Gastrocnemius medialis (tissue), 4 donors: ENCODE data around the gene LNPEP. TPM values are rescaled to one million over a fixed set of nuclear protein-coding genes. Genes with fewer than 3 reads are reported as not detected.
A peak's percentile ranks its signal among the peaks of the same experiment; 100 is the strongest.

Experiments
- ATAC-seq, 2 donors: fragments of 150-250 bp; one replicate each; pipeline ENCODE4 v1.9.1; 2016
- DNase-seq, 2 donors: peaks; one replicate each; pipeline ENCODE4 v3.0.0-alpha.2; 2019
- H3K27ac ChIP-seq, 4 donors: fragments of 200-600 bp; sonication (generic); 1 replicate in 1 of 4; 2 replicates in 3 of 4; pipeline ENCODE4 v1.5.1; 2016 to 2018; ENCODE audit warnings: mild to moderate bottlenecking in 2 of 4, moderate library complexity in 1 of 4
- H3K27me3 ChIP-seq, 3 donors: fragments of 200-600 bp; sonication (generic) in 2 of 3; 1 replicate in 1 of 3; 2 replicates in 2 of 3; pipeline versions ENCODE4 v1.5.1 to v1.6.0; 2016 to 2019; ENCODE audit warnings: mild to moderate bottlenecking in 1 of 3, moderate library complexity in 1 of 3
- H3K36me3 ChIP-seq, 2 donors: fragments of 200-600 bp; sonication (generic) in 1 of 2; one replicate each; pipeline ENCODE4 v1.5.1; 2017 to 2018
- H3K4me1 ChIP-seq, 2 donors: fragments of 200-600 bp; sonication (generic) in 1 of 2; one replicate each; pipeline ENCODE4 v1.5.1; 2016 to 2017; ENCODE audit warnings: mild to moderate bottlenecking in 2 of 2
- H3K4me3 ChIP-seq, 4 donors: fragments of 200-600 bp; sonication (generic) in 3 of 4; 1 replicate in 1 of 4; 2 replicates in 3 of 4; pipeline ENCODE4 v1.5.1; 2016 to 2019; ENCODE audit warnings: mild to moderate bottlenecking in 2 of 4
- H3K9me3 ChIP-seq, 3 donors: fragments of 200-600 bp; sonication (generic) in 2 of 3; 1 replicate in 1 of 3; 2 replicates in 2 of 3; pipeline ENCODE4 v1.5.1; 2016 to 2019
- POLR2A ChIP-seq, 2 donors: fragments of 450-650 bp; IDR thresholded peaks; one replicate each; pipeline ENCODE4 v1.6.1; 2017; ENCODE audit warnings: antibody characterized with exemption in 2 of 2, mild to moderate bottlenecking in 2 of 2, moderate library complexity in 2 of 2
- in situ Hi-C, 4 donors: fragments of 200-750 bp; cut with MboI; loops; one replicate each; pipeline versions ENCODE4 v1.15.0 to v1.8.0; 2017; ENCODE audit warnings: low sequenced_read_pairs in 4 of 4
- intact Hi-C: fragments of 100-400 bp; cut with DNase I; formaldehyde crosslinking; loops from one replicate; pipeline ENCODE4 v1.15.1; 2023; ENCODE audit warnings: low total_unique reads
- total RNA-seq, 4 donors: library from RNA; depleted of rRNA; stranded (reverse); fragments of >200 nt; gene quantifications; one replicate each; pipeline versions ENCODE4 v1.1.0 to v1.2.3, GENCODE V29; 2016
- TF ChIP-seq, protein P1 (sequence below), 5 experiments: fragments of 450-650 bp in 3 of 5; fragments of 200-600 bp in 2 of 5; sonication (generic) in 2 of 5; IDR thresholded peaks in 4 of 5; conservative IDR thresholded peaks in 1 of 5; 1 replicate in 4 of 5; 2 replicates in 1 of 5; pipeline ENCODE4 v1.5.1; 2016 to 2019; ENCODE audit warnings: antibody characterized with exemption in 5 of 5, mild to moderate bottlenecking in 3 of 5, moderate library complexity in 3 of 5

Gene LNPEP
- total RNA-seq, 4 donors from 2014 or later: 31.9 to 48.7 (median 33.1) TPM

DNA sequence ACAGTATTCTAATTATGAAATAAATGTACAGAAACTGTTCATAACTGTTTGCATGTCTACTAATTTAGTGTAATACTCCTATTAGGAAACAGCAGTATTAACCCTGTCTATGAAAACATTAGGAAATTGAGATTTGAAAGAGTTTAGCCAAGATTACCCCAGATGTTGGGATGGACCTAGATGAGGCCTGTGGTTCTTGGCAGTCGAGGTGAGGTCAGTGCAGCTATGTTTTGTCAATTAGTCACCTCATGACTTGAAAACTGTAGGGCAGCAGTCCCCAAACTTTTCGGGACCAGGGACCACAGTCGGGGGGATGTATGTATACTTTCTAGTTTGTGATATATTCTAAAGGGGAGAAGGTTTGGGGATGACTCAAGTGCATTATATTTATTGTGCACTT lies 4.7 kb downstream of the LNPEP start:
- in situ Hi-C loops: loop anchor here in 1 of 4 donors (10.0 kb wide), 1 partner anchor 66 kb away; the partner anchor contains the start of gene ERAP2
- H3K27me3 ChIP-seq: no peaks in the 10 kb centered on the region
- no peaks in the 10 kb centered on the region for H3K36me3 ChIP-seq
- DNase-seq: no peak
- no peak overlapping the region for H3K4me3 ChIP-seq
- H3K9me3 ChIP-seq: no peaks in the 10 kb centered on the region
- peaks cover 43 to 59% of the 10 kb centered on the region in 2 donors for H3K4me1 ChIP-seq
- no peak overlapping the region for H3K27ac ChIP-seq
- ATAC-seq: no peak
- TF ChIP-seq, protein P1, sequence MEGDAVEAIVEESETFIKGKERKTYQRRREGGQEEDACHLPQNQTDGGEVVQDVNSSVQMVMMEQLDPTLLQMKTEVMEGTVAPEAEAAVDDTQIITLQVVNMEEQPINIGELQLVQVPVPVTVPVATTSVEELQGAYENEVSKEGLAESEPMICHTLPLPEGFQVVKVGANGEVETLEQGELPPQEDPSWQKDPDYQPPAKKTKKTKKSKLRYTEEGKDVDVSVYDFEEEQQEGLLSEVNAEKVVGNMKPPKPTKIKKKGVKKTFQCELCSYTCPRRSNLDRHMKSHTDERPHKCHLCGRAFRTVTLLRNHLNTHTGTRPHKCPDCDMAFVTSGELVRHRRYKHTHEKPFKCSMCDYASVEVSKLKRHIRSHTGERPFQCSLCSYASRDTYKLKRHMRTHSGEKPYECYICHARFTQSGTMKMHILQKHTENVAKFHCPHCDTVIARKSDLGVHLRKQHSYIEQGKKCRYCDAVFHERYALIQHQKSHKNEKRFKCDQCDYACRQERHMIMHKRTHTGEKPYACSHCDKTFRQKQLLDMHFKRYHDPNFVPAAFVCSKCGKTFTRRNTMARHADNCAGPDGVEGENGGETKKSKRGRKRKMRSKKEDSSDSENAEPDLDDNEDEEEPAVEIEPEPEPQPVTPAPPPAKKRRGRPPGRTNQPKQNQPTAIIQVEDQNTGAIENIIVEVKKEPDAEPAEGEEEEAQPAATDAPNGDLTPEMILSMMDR (IDR thresholded peaks at IDR 0.05 in 4 of 5, conservative IDR thresholded peaks at IDR 0.05 in 1 of 5): no peak
- no peak for TF ChIP-seq POLR2A (IDR thresholded peaks at IDR 0.05)
- intact Hi-C loops: no loop called here

DNA sequence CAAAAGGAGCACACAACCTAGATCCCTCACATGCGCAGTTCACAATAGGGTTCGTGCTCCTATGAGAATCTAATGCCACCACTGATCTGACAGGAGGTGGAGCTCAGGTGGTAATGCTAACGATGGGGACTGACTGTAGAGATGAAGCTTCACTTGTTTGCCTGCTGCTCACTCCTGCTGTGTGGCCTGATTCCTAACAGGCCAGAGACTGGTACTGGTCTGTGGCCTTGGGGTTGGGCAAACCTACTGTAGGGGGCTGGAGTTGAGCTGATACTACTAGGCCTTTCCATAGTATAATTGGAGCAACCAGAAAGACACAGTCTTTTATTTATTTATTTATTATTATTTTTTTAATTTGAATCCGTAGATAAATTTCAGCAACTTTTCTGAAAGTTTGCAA lies 5.3 kb downstream of the LNPEP start:
- H3K9me3 ChIP-seq: no peaks in the 10 kb centered on the region
- H3K4me1 ChIP-seq: peaks cover 46 to 62% of the 10 kb centered on the region in 2 donors
- no peaks in the 10 kb centered on the region for H3K27me3 ChIP-seq
- in situ Hi-C loops: loop anchor here in 1 of 4 donors (10.0 kb wide), 1 partner anchor 66 kb away; the partner anchor contains the start of gene ERAP2
- TF ChIP-seq, protein P1 (IDR thresholded peaks at IDR 0.05 in 4 of 5, conservative IDR thresholded peaks at IDR 0.05 in 1 of 5): no peak
- no peak for TF ChIP-seq POLR2A (IDR thresholded peaks at IDR 0.05)
- intact Hi-C loops: no loop called here
- no peaks in the 10 kb centered on the region for H3K36me3 ChIP-seq
- no peak overlapping the region for H3K4me3 ChIP-seq
- DNase-seq (no peak), ATAC-seq (no peak)
- no peak overlapping the region for H3K27ac ChIP-seq

DNA sequence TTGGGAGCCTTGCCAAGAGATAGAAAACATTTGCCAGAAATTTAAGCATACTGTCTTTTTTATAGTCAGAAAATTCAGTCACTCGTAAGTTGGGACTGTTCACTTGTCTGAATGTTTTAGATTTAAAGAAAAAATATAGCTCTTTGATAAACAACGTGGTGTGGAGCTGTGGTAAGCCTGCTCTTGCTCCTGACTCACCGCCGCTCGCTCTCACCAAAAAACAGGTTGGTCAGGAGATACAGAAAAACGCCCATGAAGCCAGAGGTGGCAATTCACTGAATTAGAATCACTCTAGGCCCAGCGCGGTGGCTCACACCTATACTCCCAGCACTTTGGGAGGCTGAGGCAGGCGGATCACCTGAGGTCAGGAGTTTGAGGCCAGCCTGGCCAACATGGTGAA lies 6.2 kb downstream of the LNPEP start:
- Histone ChIP-seq H3K4me3 (no peak overlapping the region), H3K4me1 (peaks cover 52 to 67% of the 10 kb centered on the region in 2 donors), H3K36me3 (no peaks in the 10 kb centered on the region), H3K27me3 (no peaks in the 10 kb centered on the region), H3K27ac (peak overlapping the region in 1 of 4 donors; percentile 11), H3K9me3 (no peaks in the 10 kb centered on the region)
- in situ Hi-C loops (loop anchor here in 1 of 4 donors (10.0 kb wide), 1 partner anchor 67 kb away; the partner anchor contains the start of gene ERAP2), intact Hi-C loops (no loop called here)
- no peak for ATAC-seq
- TF ChIP-seq POLR2A (IDR thresholded peaks at IDR 0.05): no peak
- TF ChIP-seq, protein P1 (IDR thresholded peaks at IDR 0.05 in 4 of 5, conservative IDR thresholded peaks at IDR 0.05 in 1 of 5): no peak
- DNase-seq: no peak

DNA sequence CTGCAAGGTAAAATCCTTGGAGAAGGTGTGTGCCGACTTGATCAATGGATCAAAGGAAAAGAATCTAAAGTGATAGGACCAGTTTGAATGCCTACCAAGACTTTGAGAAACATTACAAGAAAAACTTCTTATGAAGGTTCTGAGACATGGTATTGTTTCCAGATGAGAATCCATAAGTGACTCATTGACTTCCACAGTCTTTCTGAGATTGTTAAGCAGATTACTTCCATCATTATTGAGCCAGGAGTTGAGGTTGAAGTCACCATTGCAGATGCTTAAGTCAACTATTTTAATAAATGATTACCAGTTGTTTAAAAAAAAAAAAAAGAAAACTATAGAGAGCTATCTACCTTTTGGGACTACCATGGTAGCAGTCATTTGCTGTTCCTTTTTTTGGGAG lies 7.0 kb downstream of the LNPEP start:
- Histone ChIP-seq H3K4me3 (no peak overlapping the region), H3K27ac (no peak overlapping the region), H3K4me1 (peaks cover 50 to 67% of the 10 kb centered on the region in 2 donors), H3K9me3 (no peaks in the 10 kb centered on the region), H3K36me3 (no peaks in the 10 kb centered on the region), H3K27me3 (no peaks in the 10 kb centered on the region)
- no peak for DNase-seq
- ATAC-seq: no peak
- TF ChIP-seq, protein P1 (IDR thresholded peaks at IDR 0.05 in 4 of 5, conservative IDR thresholded peaks at IDR 0.05 in 1 of 5): no peak
- in situ Hi-C loops (loop anchor here in 1 of 4 donors (10.0 kb wide), 1 partner anchor 68 kb away; the partner anchor contains the start of gene ERAP2), intact Hi-C loops (no loop called here)

DNA sequence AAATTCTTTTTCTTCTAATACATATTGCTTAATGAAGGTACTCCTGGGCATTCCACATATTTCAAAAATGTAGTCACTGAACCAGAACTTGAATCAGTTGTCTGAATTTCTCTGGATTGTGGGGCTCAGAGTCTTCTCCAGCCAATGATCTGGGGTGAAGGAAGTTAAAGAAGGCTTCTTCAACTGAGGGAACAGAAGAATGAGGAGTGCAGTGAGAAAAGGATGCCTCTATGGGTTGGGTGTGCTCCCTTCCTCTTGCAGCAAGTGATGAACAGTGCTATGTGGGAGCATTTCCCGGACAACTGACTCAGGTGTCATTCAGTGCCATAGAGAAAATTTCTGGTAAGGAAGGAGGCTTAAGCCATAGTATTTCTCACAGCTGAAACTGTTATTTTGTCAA lies 7.9 kb downstream of the LNPEP start:
- H3K9me3 ChIP-seq: no peaks in the 10 kb centered on the region
- H3K4me3 ChIP-seq: no peak overlapping the region
- TF ChIP-seq POLR2A (IDR thresholded peaks at IDR 0.05): no peak
- TF ChIP-seq, protein P1 (IDR thresholded peaks at IDR 0.05 in 4 of 5, conservative IDR thresholded peaks at IDR 0.05 in 1 of 5): no peak
- intact Hi-C loops: no loop called here
- in situ Hi-C loops: loop anchor here in 1 of 4 donors (10.0 kb wide), 1 partner anchor 69 kb away; the partner anchor contains the start of gene ERAP2
- peaks cover 45 to 59% of the 10 kb centered on the region in 2 donors for H3K4me1 ChIP-seq
- H3K27ac ChIP-seq: peak overlapping the region in 1 of 4 donors; percentile 2
- no peaks in the 10 kb centered on the region for H3K36me3 ChIP-seq
- H3K27me3 ChIP-seq: no peaks in the 10 kb centered on the region
- no peak for DNase-seq
- ATAC-seq: no peak
